Spleen (tissue), 7 donors: ENCODE measurements around the gene MSRB2.

Experiments used
- CTCF ChIP-seq, 11 experiments: fragments of 200-600 bp in 7 of 11; fragments of 450-650 bp in 4 of 11; sonication (generic) in 4 of 11; IDR thresholded peaks in 8 of 11; conservative IDR thresholded peaks in 3 of 11; 1 replicate in 7 of 11; 2 replicates in 4 of 11; pipeline versions ENCODE4 v1.4.0 to v1.8.0; 2016 to 2021; ENCODE audit warnings: antibody characterized with exemption in 11 of 11, inconsistent platforms in 4 of 11, mild to moderate bottlenecking in 1 of 11
- POLR2A ChIP-seq, 3 donors: fragments of 450-650 bp; IDR thresholded peaks; one replicate each; pipeline ENCODE4 v1.5.1; 2017; ENCODE audit warnings: antibody characterized with exemption in 3 of 3, mild to moderate bottlenecking in 1 of 3
- donor health status: DM: no; HTN: no; CAD: no; lungs with moderate emphysema.
- donor health status: DM: no; HTN: no; CAD: no.
- donor health status: DM: no; HTN: no; CAD: no.

- no peak for TF ChIP-seq CTCF (IDR thresholded peaks at IDR 0.05 in 8 of 11, conservative IDR thresholded peaks at IDR 0.05 in 3 of 11)
- no peak for TF ChIP-seq POLR2A (IDR thresholded peaks at IDR 0.05)
Measured at GRCh38 chr10:23073527-23073926, 21.9 kb upstream of the MSRB2 start.
